Neural crest cell (in vitro differentiated cells): ENCODE measurements around the gene PTPN6. TPM values are rescaled to one million over a fixed set of nuclear protein-coding genes. Genes with fewer than 3 reads are reported as not detected.
"Not testable (repeated sequence)": the region's sequence is repeated elsewhere in the genome, so short reads cannot be mapped to it uniquely, and the experiment has no call there.

Source experiments
- DNase-seq: peaks from one replicate; pipeline ENCODE4 v3.0.0; 2021; ENCODE audit warnings: low read depth, mixed read lengths, low spot score
- H3K27ac Mint-ChIP-seq: one replicate; pipeline ENCODE4 v1.8.0; 2021; ENCODE audit warnings: mild to moderate bottlenecking, mixed read lengths; ENCODE audit not compliant: unreplicated experiment
- H3K27me3 Mint-ChIP-seq: 2 replicates; pipeline ENCODE4 v1.8.0; 2021; ENCODE audit warnings: low read depth, mild to moderate bottlenecking, mixed read lengths
- H3K36me3 Mint-ChIP-seq: 2 replicates; pipeline ENCODE4 v1.8.0; 2021; ENCODE audit warnings: low read depth, mild to moderate bottlenecking, mixed read lengths
- H3K4me1 Mint-ChIP-seq: 2 replicates; pipeline ENCODE4 v1.8.0; 2021; ENCODE audit warnings: mixed read lengths
- H3K4me3 Mint-ChIP-seq: one replicate; pipeline ENCODE4 v1.8.0; 2021; ENCODE audit warnings: mild to moderate bottlenecking, mixed read lengths
- H3K9me3 Mint-ChIP-seq: 2 replicates; pipeline ENCODE4 v1.8.0; 2021; ENCODE audit warnings: mixed read lengths
- long read RNA-seq: library from polyadenylated mRNA; unstranded; transcript quantifications from one replicate; pipeline ENCODE4 v2.0.0, GENCODE V29; 2020
- total RNA-seq: library from RNA; stranded (reverse); gene quantifications from 2 replicates; pipeline ENCODE4 v1.2.1, GENCODE V29; 2021
- TF ChIP-seq, protein P1 (sequence below): fragments of 200-600 bp; sonication (generic); conservative IDR thresholded peaks from 2 replicates; pipeline ENCODE4 v1.5.0; 2021; ENCODE audit warnings: antibody characterized with exemption, mild to moderate bottlenecking

Gene PTPN6
- total RNA-seq = 0.73 and 1.1 TPM in 2 replicates
- long read RNA-seq = 0 reads

DNA sequence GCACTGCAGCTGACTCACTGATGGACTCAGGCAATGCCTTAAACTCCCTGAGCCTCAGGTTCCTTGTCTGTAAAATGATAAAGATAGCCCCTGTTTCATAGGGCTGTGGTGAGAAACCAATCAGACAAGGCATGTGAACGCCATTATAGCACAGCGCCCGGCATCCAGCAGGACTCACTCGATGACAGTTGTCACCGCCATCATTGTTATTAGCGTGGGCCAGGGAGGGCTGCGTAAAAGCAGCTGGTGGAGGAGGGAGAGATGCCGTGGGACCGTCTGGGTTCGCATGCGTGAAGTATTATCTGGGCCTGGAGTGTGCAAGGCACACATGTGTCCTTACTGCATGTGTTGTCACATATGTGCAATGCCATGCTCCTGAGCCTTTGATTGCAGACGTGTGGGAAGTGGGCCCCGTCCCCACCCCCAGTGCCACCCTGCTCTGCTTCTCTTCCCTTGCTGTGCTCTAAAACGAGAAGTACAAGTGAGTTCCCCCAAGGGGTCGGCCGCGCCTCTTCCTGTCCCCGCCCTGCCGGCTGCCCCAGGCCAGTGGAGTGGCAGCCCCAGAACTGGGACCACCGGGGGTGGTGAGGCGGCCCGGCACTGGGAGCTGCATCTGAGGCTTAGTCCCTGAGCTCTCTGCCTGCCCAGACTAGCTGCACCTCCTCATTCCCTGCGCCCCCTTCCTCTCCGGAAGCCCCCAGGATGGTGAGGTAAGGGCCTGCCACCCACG lies at the start of gene PTPN6:
PTPN6 (plus strand) TSS at position 546 of the 730 bp plus-strand sequence; CDS start at position 703, 157 bp downstream.
- Mint-ChIP-seq H3K4me3 (no peak within 1 kb of the TSS), H3K4me1 (peaks cover 25% of the 10 kb centered on the region), H3K9me3 (no peaks in the 10 kb centered on the region), H3K27me3 (peaks cover 4% of the 10 kb centered on the region), H3K27ac (peak within 1 kb of the TSS; percentile 57), H3K36me3 (peaks cover 4% of the 10 kb centered on the region)
- no peak for DNase-seq
- TF ChIP-seq, protein P1, sequence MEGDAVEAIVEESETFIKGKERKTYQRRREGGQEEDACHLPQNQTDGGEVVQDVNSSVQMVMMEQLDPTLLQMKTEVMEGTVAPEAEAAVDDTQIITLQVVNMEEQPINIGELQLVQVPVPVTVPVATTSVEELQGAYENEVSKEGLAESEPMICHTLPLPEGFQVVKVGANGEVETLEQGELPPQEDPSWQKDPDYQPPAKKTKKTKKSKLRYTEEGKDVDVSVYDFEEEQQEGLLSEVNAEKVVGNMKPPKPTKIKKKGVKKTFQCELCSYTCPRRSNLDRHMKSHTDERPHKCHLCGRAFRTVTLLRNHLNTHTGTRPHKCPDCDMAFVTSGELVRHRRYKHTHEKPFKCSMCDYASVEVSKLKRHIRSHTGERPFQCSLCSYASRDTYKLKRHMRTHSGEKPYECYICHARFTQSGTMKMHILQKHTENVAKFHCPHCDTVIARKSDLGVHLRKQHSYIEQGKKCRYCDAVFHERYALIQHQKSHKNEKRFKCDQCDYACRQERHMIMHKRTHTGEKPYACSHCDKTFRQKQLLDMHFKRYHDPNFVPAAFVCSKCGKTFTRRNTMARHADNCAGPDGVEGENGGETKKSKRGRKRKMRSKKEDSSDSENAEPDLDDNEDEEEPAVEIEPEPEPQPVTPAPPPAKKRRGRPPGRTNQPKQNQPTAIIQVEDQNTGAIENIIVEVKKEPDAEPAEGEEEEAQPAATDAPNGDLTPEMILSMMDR = no peak

DNA sequence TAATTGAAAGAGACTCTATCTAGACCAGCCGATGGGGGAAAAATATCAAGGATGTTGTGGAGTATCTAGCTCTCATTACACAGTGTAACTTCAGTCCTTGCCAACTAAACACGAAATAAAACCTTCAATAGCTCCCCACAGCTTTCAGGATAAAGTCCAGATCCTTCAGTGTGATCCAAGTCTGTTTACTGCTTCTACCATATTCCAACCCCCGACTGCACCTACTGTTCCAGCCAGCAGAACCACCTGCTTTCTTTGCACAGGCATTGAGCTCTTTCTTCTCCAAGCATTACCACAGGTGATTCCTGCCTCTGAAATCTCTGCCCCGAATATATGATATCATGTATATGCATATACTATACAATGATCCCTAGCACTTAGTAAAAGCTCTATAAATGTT lies 48.7 kb upstream of the PTPN6 start:
- no peak overlapping the region for H3K4me3 Mint-ChIP-seq
- H3K36me3 Mint-ChIP-seq = no peaks in the 10 kb centered on the region
- TF ChIP-seq, protein P1 = no peak
- H3K9me3 Mint-ChIP-seq = no peaks in the 10 kb centered on the region
- H3K27ac Mint-ChIP-seq = no peak overlapping the region
- no peak for DNase-seq
- peaks cover 5% of the 10 kb centered on the region for H3K4me1 Mint-ChIP-seq
- H3K27me3 Mint-ChIP-seq = no peaks in the 10 kb centered on the region

DNA sequence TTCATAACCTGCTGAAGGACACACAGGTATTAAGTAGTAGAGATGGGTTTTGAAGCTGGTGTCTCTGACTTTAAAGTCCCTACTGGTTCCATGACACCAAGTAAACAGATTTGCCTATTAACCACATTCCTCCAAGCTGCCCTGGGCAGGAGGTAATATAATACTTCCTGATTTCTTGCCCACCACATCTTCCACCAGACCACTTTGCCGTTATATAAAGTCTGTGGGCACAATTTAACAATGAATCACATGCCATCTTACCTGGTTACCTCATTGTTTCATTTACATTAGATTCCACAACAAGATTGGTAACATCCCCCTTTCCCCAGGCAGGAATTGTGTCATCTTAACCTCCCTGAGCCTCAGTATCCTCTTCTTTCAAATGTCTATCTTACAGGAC lies 47.4 kb upstream of the PTPN6 start:
- H3K27ac Mint-ChIP-seq = no peak overlapping the region

DNA sequence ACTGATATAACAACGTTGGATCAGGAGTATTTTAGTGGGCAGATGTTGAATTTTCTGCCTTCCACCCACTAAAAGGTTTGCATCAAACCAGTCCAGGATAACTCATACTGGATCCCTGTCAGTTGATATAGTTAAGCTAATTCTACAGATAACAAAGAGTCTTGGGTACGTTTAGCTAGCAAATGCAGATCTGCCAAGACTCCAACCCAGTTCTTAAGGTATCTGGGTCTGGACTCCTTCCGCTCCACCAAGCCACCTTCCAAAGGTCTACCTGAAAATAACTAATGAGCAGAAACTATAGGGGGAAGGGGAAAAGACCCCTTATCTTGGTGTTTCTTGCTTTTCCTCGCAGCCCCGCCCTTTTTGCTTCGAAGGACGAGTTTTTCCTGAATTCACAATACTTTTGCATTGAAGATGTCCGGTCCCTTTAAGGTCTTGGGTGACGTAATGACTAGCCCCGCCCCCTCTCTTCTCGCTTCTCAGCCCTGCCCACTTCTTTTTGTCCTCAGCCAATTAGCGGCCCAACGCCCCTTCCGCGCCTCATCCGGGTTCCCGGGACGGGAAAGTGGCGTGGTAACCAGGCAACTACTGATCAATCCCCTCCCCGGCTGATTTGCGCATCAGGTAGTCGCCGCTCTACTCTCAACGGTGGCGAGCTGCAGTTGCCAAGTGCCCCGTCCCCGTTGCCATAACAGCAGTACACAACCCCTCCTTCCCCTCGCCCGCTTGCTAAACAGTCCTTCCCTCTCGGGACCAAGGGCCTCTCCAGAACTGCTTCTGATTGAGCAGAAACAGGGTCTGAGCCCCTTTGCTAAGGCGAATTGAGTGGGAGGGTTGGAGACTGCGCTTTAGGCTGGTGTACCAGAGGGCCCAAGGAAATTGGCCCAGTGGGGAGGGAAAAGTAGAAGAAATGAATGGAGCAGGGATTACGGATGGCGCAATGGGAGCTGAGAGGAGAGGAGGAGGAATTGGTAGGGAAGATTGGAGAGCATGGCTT lies 46.6 kb upstream of the PTPN6 start, which contains the start of gene LRRC23:
LRRC23 (plus strand) TSS at position 543 of the 997 bp plus-strand sequence. CDS start 812 bp downstream, outside the sequence.
- peak; percentile 97 for DNase-seq
- H3K9me3 Mint-ChIP-seq = no peaks in the 10 kb centered on the region
- no peaks in the 10 kb centered on the region for H3K27me3 Mint-ChIP-seq
- H3K4me1 Mint-ChIP-seq = peaks cover 2% of the 10 kb centered on the region
- H3K27ac Mint-ChIP-seq = no peak within 1 kb of the TSS
- no peaks in the 10 kb centered on the region for H3K36me3 Mint-ChIP-seq
- H3K4me3 Mint-ChIP-seq = peak within 1 kb of the TSS; percentile 1
- TF ChIP-seq, protein P1 = no peak

More for the DNA sequence above, 47.4 kb upstream of the PTPN6 start:
- DNase-seq = no peak
- Mint-ChIP-seq H3K36me3 (no peaks in the 10 kb centered on the region), H3K9me3 (no peaks in the 10 kb centered on the region), H3K27me3 (no peaks in the 10 kb centered on the region), H3K4me3 (peak overlapping the region; percentile 1), H3K4me1 (peaks cover 5% of the 10 kb centered on the region)
- TF ChIP-seq, protein P1 = no peak

DNA sequence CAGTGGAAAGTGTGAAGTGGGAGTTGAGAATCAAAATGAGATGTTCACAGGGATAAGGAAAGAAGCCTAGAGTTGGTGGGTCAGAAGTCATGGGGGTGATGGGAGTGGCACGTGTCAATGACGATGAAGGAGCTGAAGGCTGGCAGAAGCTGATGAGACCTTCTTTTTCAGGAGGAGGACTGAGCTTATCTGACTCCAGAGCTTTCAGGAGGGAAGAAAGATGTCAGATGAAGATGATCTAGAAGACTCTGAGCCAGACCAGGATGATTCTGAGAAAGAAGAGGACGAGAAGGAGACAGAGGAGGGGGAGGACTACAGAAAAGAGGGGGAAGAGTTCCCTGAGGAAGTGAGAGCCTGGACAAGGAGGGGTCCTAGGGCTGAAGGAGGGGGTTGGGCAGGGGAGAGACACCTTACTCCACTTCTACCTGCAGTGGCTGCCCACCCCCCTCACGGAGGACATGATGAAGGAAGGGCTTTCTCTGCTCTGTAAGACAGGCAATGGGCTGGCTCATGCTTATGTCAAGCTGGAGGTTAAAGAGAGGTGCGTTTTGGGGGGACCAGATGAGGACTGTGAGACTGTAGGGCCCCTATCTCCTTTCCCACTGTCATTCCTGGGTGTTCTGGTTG lies 45.6 kb upstream of the PTPN6 start:
- TF ChIP-seq, protein P1 = no peak
- H3K4me3 Mint-ChIP-seq = no peak overlapping the region
- no peak overlapping the region for H3K27ac Mint-ChIP-seq
- no peaks in the 10 kb centered on the region for H3K4me1 Mint-ChIP-seq
- H3K27me3 Mint-ChIP-seq = no peaks in the 10 kb centered on the region
- H3K36me3 Mint-ChIP-seq = no peaks in the 10 kb centered on the region
- no peaks in the 10 kb centered on the region for H3K9me3 Mint-ChIP-seq
- no peak for DNase-seq

DNA sequence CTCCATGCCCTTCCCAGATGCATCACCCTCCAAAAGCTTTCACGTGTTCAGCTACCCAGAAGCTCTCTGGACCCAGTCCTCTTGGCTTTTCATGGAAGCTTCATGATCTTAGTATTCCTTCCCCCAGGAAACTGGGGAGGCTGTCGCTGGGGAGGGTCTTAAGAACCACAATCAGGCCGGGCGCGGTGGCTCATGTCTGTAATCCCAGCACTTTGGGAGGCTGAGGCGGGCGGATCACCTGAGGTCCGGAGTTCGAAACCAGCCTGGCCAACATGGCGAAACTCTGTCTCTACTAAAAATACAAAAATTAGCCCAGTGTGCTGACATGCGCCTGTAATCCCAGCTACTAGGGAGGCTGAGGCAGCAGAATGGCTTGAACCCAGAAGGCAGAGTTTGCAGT lies 43.0 kb upstream of the PTPN6 start:
- H3K36me3 Mint-ChIP-seq, H3K27ac Mint-ChIP-seq, H3K9me3 Mint-ChIP-seq, H3K4me1 Mint-ChIP-seq, H3K4me3 Mint-ChIP-seq, DNase-seq: not testable (repeated sequence)
- peaks cover 13% of the 10 kb centered on the region for H3K27me3 Mint-ChIP-seq
